Stimulated activated CD8-positive, alpha-beta memory T cell treated with anti-CD3 and anti-CD28 coated beads, Interleukin-2, amount 100 ng/mL, for 1 hour (primary cell): ENCODE data around the gene LRRTM3.

ENCODE experiments used
- DNase-seq, 2 donors: peaks; one replicate each; pipeline ENCODE4 v3.0.0-alpha.2; 2020; ENCODE audit warnings: low read depth in 2 of 2

Gene LRRTM3

GRCh38 chr10:66934711-66935110 lies 8.9 kb downstream of the LRRTM3 start:
- no peak for DNase-seq

- no peak for DNase-seq
These were observed 15.1 kb downstream of the LRRTM3 start for GRCh38 chr10:66940965-66941364.

GRCh38 chr10:66941491-66941890 lies 15.7 kb downstream of the LRRTM3 start:
- DNase-seq, result no peak

- DNase-seq, result no peak
These were observed 16.6 kb downstream of the LRRTM3 start for GRCh38 chr10:66942407-66942806.

GRCh38 chr10:66943590-66943989 lies 17.8 kb downstream of the LRRTM3 start:
- no peak for DNase-seq

GRCh38 chr10:66951896-66952295 lies 26.1 kb downstream of the LRRTM3 start:
- no peak for DNase-seq

- no peak for DNase-seq
These were observed 32.6 kb downstream of the LRRTM3 start for GRCh38 chr10:66958466-66958865.

GRCh38 chr10:66964946-66965345 lies 39.1 kb downstream of the LRRTM3 start:
- no peak for DNase-seq

GRCh38 chr10:66980246-66980815 lies 54.5 kb downstream of the LRRTM3 start:
- DNase-seq, result no peak

- DNase-seq, result no peak
These were observed 55.7 kb downstream of the LRRTM3 start for GRCh38 chr10:66981361-66982052.

GRCh38 chr10:66982053-66982420 lies 56.2 kb downstream of the LRRTM3 start:
- DNase-seq, result no peak

- no peak for DNase-seq
These were observed 57.1 kb downstream of the LRRTM3 start for GRCh38 chr10:66982792-66983474.

- DNase-seq, result no peak
These were observed 57.6 kb downstream of the LRRTM3 start for GRCh38 chr10:66983475-66983818.

GRCh38 chr10:66990143-66990830 lies 64.5 kb downstream of the LRRTM3 start:
- no peak for DNase-seq

- no peak for DNase-seq
These were observed 71.2 kb downstream of the LRRTM3 start for GRCh38 chr10:66996996-66997395.

- DNase-seq, result no peak
These were observed 74.1 kb downstream of the LRRTM3 start for GRCh38 chr10:66999762-67000545.

GRCh38 chr10:67004690-67005089 lies 78.9 kb downstream of the LRRTM3 start:
- DNase-seq, result no peak

GRCh38 chr10:67005981-67006380 lies 80.1 kb downstream of the LRRTM3 start:
- DNase-seq, result no peak

- no peak for DNase-seq
These were observed 85.6 kb downstream of the LRRTM3 start for GRCh38 chr10:67011480-67011879.

GRCh38 chr10:67011981-67012380 lies 86.1 kb downstream of the LRRTM3 start:
- no peak for DNase-seq

- DNase-seq, result no peak
These were observed 89.4 kb downstream of the LRRTM3 start for GRCh38 chr10:67015225-67015624.

- DNase-seq, result no peak
These were observed 91.4 kb downstream of the LRRTM3 start for GRCh38 chr10:67017218-67017617.
